Transverse colon (tissue), 4 donors: Measurements from ENCODE around the gene TRIM61.
"Not testable (repeated sequence)": the region's sequence is repeated elsewhere in the genome, so short reads cannot be mapped to it uniquely, and the experiment has no call there.

ENCODE experiments used
- EP300 ChIP-seq: sonication (generic); formaldehyde crosslinking; IDR thresholded peaks from one replicate; pipeline ENCODE4 v1.6.1; 2017; ENCODE audit warnings: antibody characterized with exemption, low read depth
- POLR2A ChIP-seq: fragments of 450-650 bp; IDR thresholded peaks from one replicate; pipeline ENCODE4 v1.6.1; 2016; ENCODE audit warnings: antibody characterized with exemption, mild to moderate bottlenecking, moderate library complexity
- POLR2AphosphoS5 ChIP-seq, 3 donors: sonication (generic); formaldehyde crosslinking; IDR thresholded peaks; one replicate each; pipeline ENCODE4 v1.6.1; 2016; ENCODE audit warnings: antibody characterized with exemption in 3 of 3
- TF ChIP-seq, protein P1 (sequence below), 5 experiments: fragments of 200-600 bp in 3 of 5; fragments of 450-650 bp in 2 of 5; sonication (generic) in 3 of 5; IDR thresholded peaks; 1 replicate in 2 of 5; 2 replicates in 3 of 5; pipeline ENCODE4 v1.5.1; 2016 to 2017; ENCODE audit warnings: antibody characterized with exemption in 5 of 5, inconsistent platforms in 3 of 5, mild to moderate bottlenecking in 2 of 5, moderate library complexity in 1 of 5

DNA sequence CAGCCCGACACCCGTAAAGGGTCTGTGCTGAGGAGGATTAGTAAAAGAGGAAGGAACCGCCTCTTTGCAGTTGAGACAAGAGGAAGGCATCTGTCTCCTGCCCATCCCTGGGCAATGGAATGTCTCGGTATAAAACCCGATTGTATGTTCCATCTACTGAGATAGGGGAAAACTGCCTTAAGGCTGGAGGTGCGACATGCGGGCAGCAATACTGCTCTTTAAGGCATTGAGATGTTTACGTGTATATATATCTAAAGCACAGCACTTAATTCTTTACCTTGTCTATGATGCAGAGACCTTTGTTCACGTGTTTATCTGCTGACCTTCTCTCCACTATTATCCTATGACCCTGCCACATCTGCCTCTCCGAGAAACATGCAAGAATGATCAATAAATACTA lies 13.3 kb upstream of the TRIM61 start:
- not testable (repeated sequence) for TF ChIP-seq POLR2AphosphoS5 (IDR thresholded peaks at IDR 0.05); POLR2A; EP300
- TF ChIP-seq, protein P1, sequence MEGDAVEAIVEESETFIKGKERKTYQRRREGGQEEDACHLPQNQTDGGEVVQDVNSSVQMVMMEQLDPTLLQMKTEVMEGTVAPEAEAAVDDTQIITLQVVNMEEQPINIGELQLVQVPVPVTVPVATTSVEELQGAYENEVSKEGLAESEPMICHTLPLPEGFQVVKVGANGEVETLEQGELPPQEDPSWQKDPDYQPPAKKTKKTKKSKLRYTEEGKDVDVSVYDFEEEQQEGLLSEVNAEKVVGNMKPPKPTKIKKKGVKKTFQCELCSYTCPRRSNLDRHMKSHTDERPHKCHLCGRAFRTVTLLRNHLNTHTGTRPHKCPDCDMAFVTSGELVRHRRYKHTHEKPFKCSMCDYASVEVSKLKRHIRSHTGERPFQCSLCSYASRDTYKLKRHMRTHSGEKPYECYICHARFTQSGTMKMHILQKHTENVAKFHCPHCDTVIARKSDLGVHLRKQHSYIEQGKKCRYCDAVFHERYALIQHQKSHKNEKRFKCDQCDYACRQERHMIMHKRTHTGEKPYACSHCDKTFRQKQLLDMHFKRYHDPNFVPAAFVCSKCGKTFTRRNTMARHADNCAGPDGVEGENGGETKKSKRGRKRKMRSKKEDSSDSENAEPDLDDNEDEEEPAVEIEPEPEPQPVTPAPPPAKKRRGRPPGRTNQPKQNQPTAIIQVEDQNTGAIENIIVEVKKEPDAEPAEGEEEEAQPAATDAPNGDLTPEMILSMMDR (IDR thresholded peaks at IDR 0.05) = not testable (repeated sequence)
